Activated T-helper 1 cell treated with anti-CD3 and anti-CD28 coated beads, Interleukin-2, amount 50 U/mL, for 16 hours (primary cell): Measurements from ENCODE around the gene FAM222B.

Experiments
- DNase-seq, 2 donors: peaks; one replicate each; pipeline ENCODE4 v3.0.0-alpha.2; 2020; ENCODE audit warnings: low read depth in 1 of 2, low spot score in 1 of 2

The FAM222B gene

DNA sequence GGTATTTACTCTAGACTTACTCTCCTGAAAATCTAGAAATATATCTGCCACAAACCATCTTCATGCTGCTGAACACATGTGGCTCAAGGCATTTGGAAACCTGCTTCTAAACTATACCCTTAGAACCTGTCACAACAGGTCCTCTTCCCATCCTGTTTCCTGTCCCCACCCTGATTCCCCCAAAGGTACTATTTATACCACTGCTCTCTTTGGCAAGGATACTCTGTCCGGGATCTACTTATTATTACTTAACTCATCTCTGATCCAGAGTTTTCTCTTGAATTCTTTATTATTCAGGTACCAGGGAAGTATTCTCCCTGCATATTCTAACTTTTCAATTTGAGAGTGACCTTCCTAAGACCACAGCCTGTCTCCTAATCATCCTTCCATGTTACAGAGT lies 65.4 kb downstream of the FAM222B start:
- no peak for DNase-seq

DNA sequence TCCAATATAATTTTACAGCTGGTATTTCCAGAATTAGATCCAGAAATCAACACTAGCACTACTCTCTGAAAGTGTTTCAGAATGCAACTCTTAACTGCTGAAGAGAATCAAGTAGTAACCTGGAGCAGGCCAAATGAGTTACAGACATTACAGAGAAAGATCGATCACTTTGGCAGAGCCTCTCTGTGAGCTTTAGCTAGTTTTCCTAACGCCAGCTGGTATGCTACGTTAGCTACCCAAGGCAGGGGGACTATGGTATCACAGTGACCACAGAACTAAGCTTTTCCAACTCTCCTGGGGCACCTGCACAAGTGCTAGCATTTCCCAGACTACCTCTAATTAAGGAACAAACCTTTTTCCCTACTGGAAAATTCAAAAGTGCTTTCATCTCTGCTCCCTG lies 68.4 kb downstream of the FAM222B start:
- DNase-seq: no peak

DNA sequence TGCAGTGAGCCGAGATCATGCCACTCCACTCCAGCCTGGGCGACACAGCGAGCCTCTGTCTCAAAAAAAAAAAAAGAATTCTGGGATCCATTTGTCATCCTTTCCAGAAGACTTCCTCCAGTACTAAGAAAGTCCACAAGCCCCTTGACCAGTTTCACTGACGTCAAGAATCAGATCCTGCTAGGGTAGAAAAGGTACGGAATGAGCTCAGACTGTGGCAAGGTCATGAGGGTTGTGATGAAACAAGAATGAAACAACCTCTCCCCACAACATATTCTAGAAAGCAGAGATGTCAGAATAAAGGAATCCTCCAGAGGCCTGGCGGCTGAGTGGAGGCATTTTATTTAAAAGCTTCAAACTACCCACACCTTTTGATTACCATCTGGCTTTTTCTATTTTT lies 68.9 kb downstream of the FAM222B start:
- no peak for DNase-seq

DNA sequence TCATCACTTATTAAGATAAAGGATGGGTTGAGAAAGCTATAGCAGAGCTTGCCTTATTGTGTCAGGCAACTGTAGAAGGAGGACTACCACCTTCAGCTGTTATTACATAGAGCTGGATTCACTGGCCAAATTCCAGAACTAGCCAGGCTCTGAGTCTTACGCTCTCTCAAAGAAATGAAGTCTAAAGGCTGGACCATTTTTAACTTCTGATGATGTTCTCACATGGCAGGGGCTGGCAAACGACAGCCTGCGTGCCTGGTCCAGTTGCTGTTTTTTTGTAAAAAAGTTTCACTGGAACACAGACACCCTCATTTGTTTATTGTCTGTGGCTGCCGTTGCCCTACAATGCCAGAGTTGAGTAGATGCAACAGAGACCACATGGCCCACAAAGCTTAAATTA lies 77.6 kb downstream of the FAM222B start:
- DNase-seq: no peak

DNA sequence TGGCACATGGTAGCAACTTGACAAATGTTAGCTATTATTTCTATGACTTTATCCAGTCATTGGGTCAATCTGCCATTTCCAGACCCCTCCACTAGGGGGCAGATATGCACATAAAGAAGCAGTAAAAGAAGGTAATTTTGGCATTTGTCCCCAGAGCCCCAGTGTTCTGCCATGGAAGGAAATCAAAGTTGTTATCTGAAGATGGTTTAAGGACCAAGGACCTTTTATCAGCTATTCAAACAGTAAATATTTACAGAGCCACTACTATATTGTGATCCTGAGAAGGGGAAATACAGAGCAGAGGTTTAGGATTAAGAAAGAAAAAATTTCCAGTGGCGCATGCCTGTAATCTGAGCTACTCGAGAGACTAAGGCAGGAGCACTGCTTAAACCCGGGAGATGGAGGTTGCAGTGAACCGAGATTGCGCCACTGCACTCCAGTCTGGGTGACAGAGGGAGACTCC lies 78.8 kb downstream of the FAM222B start:
- peak; percentile 54 to 65 for DNase-seq

DNA sequence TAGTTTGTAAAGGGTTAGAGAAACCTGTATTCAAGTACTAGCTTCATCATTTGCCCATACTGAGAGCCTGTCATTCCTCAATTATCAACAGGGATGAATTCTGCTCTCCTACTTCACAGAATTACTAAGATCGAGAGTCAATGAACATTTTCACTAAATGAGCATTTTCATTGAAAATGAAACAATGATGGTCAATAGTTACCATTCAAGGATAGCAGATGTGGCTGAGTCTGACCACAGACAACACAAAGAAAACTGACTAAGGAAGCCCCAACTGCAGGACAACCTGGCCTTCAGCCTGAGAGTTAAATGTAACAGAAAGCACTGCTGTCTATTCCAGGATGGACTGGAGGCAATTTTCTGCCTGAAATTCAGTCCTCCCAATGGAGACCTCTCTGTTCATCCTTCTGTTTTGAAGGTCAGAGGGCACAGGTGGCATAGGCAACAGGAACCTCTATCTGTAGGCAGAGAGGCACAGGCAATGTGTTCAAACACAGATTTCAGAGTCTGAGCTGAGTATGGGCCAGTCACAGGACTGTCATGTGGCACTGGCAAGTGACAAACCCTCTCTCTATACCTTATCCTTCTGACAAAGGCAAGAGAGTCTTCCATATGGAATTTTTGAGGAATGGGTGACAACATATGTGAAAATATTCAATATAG lies 79.3 kb downstream of the FAM222B start:
- DNase-seq: no peak

DNA sequence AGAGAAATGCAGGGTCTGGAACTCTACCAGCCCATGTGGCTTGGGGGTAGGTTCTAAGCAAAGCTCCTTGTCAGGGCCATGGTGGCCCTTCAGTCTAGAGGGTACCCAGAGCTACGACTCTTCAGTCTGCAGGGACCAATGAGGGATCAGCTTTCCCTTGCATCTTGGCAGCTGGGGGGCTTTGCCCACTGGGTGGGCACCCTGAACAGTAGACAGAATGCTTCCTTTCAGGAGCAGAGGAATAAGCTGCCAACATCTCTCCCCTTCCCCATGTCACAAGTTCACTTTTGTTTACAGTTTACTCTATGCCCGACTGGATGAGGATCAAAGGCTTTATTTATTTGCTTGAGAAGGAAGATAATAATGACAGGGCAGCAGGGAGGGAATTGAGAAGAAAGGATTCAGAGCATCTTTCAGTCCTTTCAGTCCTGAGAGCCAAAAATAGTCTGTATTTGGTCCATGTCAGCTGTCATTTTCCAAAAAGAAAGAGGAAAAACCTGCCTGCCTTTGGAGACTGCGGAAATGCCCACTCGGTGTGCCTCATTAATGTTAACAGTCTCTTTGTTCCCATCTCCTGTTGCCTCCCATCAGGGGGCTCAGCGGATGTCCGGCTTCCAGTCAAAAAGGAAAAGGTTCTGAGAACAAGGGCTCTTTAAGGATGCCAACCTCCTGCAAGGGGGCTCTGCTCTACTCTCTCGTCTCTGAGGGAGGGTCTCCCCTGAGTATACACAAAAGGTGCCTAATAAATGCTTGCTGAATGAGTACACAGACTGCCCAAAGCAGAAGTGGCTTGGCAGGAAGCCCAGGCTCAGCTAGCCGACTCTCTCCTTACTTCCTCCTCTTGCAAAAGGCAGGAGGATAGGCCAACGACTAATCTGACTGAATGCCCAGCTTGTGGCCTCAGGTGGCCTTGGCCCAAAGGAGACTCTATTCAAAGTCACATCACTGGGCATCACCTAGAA lies 81.7 kb downstream of the FAM222B start:
- DNase-seq: no peak

DNA sequence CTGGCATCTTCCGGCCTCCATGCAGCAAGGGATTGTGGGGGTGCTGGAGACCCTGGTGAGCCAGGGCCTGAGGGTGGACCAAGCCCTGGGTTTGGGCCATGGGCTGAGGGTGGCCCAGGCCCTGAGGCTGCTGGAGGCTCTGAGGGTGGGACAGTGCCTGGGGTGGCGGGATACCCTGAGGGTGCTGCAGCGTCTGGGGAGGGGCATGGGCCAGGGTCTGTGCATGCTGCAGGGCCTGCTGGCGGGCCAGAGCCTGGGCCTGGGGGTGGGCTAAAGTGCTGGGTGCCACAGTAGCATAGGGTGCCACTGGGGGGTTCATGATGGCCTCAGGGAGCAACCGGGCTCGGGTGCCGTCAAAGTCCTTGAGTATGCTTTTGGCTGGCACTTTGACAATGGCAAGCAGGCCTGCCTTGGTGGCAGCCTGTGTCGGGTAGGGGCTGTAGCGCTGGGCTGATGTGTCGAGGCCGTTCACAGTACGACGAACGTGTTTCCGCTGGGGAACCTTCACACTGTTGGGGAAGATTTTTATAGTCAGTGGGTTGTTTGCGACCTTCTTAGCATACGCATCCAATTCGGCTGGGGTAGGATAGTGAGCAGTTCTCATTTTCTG lies 83.2 kb downstream of the FAM222B start:
- DNase-seq: no peak

DNA sequence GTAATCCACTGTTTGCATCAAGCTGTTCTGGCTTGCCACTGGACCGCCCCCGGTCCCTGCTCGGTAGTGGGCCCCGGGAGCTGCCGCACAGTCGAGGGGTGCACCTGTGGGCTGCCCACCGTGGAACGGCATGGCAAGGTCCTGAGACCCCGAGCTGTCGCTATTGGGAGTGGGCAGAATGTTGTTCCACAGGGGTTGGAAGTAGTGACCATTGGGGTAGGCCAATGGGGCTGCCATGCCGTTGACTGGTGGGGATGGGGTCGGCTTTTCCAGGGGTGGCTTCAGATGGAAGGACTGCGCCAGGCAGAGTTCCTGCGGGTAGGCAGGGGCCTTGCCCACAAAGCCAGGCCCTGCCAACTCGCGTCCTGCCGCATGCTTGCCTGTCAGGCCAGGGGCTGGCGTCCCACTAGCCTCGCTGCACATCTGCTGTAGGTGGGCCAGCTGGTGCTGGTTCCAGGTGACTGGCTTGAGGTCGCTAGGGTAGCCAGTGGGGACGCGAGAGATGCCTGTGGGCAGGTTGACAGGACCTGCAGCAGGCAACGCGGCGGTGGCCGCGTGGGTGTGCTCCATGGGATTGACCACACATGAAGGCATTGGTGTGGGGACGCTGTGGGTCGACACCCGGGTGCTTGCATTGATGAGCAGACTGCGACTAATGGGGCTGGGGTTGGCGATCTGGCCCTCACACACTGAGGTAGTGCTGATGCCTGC lies 84.0 kb downstream of the FAM222B start:
- no peak for DNase-seq

DNA sequence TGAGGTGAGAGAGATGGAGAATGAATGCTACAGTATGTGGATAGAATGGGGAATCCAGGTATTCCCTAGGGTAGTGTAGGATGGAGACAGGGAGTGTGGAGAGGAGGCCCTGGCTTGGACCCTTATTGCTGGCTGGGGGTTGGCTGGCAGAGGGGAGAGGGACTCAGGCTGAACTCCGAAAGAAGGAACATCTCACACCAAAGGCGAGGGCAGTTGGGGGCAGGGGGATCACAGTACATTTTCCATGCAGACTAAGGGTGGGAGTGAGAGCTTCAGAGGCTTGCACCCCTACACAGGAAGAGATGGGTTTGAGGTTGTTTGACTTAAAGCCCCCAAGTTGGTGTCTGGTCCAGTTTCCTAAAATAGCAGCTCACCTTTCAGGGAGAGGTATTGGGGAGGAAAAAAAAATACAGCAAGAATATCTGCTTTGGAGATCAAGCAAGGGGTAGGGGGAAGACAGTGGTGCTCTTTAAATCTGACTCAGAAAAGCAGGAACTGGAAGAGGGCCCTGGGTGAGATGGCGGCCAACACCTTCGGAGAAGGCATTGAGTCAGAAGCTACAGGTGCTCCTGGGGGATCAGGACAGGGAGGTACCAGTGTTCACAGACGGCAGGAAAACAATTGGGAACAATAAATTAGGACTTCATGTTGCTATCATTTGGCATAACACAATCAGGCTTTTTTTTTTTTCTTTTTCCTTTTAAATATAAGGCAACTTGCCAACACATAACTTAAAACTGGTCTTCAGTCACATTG lies 86.4 kb downstream of the FAM222B start:
- no peak for DNase-seq

DNA sequence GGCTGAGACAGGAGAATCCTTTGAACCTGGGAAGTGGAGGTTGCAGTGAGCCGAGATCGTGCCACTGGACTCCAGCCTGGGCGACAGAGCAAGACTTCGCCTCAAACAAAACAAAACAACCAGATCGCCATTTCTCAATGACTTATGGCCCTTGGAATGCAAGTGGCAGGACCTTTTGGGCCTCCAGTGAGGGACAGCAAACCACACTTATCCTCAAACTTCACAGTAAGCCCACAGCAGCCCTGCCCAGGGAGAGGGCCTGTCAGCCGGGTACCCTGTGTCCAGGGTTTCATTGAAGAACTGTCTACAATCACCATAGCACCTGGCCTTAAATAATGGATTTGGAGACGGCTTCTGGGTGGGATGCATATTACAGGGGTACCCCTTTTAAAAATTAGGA lies 87.1 kb downstream of the FAM222B start:
- no peak for DNase-seq

DNA sequence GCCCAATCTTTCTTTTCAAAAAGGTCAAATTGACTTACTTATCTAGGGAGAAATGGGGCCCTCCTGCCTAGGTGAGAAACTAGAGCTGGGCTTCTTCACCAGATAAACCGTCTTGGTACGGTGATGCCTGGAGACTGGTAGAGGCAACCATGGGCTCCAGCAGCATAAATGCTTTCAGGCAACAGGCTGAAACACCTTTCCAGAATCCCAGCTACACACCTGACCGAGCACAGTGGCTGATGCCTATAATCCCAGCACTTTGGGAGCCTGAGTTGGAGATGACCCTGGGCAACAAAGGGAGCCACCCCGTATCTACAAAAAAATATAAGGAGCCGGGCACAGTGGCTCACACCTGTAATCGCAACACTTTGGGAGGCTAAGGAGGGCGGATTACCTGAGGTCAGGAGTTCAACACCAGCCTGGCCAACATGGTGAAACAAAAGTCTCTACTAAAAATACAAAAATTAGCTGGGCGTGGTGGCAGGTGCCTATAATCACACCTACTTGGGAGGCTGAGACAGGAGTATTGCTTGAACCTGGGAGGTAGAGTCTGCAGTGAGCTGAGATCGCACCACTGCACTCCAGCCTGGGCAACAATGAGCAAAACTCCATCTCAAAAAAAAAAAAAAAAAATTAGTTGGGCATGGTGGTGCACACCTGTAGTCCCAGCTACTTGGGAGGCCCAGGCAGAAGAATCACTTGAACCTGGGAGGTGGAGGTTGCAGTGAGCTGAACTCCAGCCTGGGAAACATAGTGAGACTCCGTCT lies 90.8 kb downstream of the FAM222B start:
- DNase-seq: no peak

DNA sequence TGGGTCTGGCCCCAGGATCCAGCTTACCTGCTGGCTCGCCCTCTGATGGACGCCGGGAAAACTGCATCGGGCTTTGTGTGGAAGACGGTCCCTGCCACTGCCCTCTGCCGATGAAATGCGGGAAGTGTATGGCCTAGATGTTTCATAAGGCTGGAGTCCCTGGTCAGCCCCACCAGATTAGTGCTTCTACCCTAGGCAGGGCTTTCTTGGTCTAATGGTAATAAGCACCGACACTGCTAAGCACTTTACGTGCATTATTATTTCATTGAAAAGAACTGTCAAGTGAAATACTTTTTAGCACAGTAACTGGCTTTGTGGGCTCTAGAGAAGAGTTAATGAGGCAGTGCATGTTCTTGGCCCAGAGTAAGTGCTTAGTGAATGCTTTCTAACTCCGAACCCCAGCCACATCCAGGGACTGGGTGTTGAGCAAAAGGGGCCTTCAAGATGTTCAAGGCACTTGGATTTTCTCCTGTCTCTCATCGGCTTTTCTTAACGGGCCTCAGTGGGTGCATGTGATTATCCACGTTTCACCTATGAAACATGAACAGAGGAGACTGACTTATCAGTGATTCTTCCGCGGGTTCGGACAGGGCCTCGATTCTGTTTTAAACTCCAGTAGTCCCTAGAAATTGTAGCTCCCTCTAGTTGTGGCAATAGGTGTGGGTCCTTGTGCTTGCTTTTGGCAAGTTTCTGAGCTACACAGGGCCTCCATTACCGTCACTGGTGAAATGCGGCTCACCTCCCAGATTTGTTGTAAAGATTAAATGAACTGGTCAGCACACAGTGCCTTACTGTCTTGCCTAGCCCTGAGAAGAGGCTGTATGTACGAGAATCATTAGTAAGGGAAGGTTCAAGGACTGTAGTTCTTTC lies 92.2 kb downstream of the FAM222B start:
- peak; percentile 79 for DNase-seq

DNA sequence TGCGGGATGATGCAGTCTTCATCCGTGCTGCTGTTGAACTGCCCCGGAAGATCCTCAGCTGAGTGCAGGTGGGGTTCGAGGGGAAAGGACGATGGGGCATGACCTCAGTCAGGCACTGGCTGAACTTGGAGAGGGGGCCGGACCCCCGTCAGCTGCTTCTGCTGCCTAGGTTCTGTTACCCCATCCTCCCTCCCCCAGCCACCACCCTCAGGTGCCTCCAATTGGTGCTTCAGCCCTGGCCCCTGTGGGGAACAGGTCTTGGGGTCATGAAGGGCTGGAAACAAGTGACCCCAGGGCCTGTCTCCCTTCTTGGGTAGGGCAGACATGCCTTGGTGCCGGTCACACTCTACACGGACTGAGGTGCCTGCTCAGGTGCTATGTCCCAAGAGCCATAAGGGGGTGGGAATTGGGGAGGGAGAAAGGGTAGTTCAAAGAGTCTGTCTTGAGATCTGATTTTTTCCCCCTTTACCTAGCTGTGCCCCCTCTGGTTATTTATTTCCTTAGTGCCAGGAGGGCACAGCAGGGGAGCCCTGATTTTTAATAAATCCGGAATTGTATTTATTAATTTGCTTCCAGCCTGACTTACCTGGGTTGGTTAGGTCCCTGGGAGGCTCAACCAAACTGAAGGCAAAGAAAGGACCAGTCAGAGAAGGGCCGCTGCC lies 92.9 kb downstream of the FAM222B start:
- DNase-seq: no peak

DNA sequence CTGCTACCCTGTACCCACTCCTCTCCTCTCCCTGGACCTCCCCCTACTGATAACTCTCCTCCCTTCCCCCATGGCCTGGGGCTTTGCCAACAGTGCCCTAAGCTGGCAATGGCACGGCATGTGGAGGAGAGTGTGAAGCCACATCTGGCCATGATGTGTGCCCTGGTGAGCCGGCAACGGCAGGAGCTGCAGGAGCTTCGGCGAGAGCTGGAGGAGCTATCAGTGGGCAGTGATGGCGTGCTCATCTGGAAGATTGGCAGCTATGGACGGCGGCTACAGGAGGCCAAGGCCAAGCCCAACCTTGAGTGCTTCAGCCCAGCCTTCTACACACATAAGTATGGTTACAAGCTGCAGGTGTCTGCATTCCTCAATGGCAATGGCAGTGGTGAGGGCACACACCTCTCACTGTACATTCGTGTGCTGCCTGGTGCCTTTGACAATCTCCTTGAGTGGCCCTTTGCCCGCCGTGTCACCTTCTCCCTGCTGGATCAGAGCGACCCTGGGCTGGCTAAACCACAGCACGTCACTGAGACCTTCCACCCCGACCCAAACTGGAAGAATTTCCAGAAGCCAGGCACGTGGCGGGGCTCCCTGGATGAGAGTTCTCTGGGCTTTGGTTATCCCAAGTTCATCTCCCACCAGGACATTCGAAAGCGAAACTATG lies 93.6 kb downstream of the FAM222B start:
- no peak for DNase-seq

DNA sequence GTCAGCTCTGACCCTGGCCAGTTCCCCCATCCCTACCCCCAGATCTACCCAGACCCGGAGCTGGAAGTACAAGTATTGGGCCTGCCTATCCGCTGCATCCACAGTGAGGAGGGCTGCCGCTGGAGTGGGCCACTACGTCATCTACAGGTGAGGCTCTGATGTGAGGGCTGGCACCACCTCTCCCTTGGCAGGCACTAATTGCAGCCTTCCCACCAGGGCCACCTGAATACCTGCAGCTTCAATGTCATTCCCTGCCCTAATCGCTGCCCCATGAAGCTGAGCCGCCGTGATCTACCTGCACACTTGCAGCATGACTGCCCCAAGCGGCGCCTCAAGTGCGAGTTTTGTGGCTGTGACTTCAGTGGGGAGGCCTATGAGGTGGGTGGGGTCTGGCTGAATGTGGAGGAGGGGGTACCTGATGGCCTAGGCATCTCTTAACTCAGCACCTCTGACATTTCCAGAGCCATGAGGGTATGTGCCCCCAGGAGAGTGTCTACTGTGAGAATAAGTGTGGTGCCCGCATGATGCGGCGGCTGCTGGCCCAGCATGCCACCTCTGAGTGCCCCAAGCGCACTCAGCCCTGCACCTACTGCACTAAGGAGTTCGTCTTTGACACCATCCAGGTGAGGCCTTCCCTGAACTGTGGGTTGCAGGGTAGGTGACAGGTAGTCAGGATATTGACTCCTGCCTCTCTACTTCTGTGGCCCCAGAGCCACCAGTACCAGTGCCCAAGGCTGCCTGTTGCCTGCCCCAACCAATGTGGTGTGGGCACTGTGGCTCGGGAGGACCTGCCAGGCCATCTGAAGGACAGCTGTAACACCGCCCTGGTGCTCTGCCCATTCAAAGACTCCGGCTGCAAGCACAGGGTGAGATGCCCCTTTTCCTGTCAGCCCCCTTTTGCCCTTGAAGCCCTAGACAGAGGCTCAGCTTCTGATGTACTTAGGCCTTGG lies 94.5 kb downstream of the FAM222B start:
- DNase-seq: no peak
